ENCODE data around the gene SUPT16H. TPM values are rescaled to one million over a fixed set of nuclear protein-coding genes. Genes with fewer than 3 reads are reported as not detected.

The SUPT16H gene
- total RNA-seq, 1 donor from 2014 or later: 50.4 TPM

- no peak for DNase-seq (ENCODE audit: low read depth in 2 of 2)
Measured at GRCh38 chr14:21302013-21302835, 81.6 kb downstream of the SUPT16H start.

Other genes with a start within 250 kb of the SUPT16H start
- gene OR5AU1, start 228.0 kb downstream of the SUPT16H start, total RNA-seq: not detected in 2 replicates
- 570 and 584 TPM in 2 replicates for gene HNRNPC, start 114.6 kb downstream of the SUPT16H start, total RNA-seq
- gene RPGRIP1, start 103.9 kb downstream of the SUPT16H start, total RNA-seq: 0.20 and 0.22 TPM in 2 replicates
- 40.1 and 46.8 TPM in 2 replicates for gene CHD8, start 72.1 kb upstream of the SUPT16H start, total RNA-seq
- gene RAB2B, start 92.9 kb upstream of the SUPT16H start, total RNA-seq: 18.1 and 31.7 TPM in 2 replicates
- 15.9 and 19.2 TPM in 2 replicates for gene TOX4, start 93.2 kb upstream of the SUPT16H start, total RNA-seq
- gene METTL3, start 127.3 kb upstream of the SUPT16H start, total RNA-seq: 34.4 and 66.9 TPM in 2 replicates
- gene SALL2, start 142.3 kb upstream of the SUPT16H start, total RNA-seq: 0.44 and 0.60 TPM in 2 replicates
- gene OR10G3, start 196.1 kb upstream of the SUPT16H start, total RNA-seq: not detected in 2 replicates